Calu3 (cell line): ENCODE results near the gene USP8. TPM values are rescaled to one million over a fixed set of nuclear protein-coding genes. Genes with fewer than 3 reads are reported as not detected.
"Not testable (repeated sequence)": the region's sequence is repeated elsewhere in the genome, so short reads cannot be mapped to it uniquely, and the experiment has no call there.

Source experiments
- Bru-seq: library from RNA; stranded (reverse); fragments of 400-500 nt; gene quantifications from one replicate; lab custom pipeline; 2021; lab: Mats Ljungman, UMichigan
- BruChase-seq, 2 experiments: library from RNA; stranded (reverse); fragments of 400-500 nt; gene quantifications; one replicate each; lab custom pipeline; 2021; lab: Mats Ljungman, UMichigan
- BruUV-seq: library from RNA; stranded (reverse); fragments of 400-500 nt; replicated peaks from 2 replicates; lab custom pipeline; 2021; lab: Mats Ljungman, UMichigan
- CTCF ChIA-PET: fragments of 300-600 bp; sonication (Branson Sonifier 250); formaldehyde crosslinking; loops from one replicate; lab custom pipeline; 2022; ENCODE audit warnings: antibody characterized with exemption; lab: Charles Lee
- DNase-seq: peaks from one replicate; pipeline ENCODE4 v3.0.0; 2022
- H3K27ac Mint-ChIP-seq: one replicate; pipeline ENCODE4 v1.8.0; 2022; ENCODE audit warnings: mixed read lengths; ENCODE audit not compliant: unreplicated experiment
- H3K27me3 Mint-ChIP-seq: one replicate; pipeline ENCODE4 v1.8.0; 2022; ENCODE audit warnings: mixed read lengths; ENCODE audit not compliant: unreplicated experiment
- H3K36me3 Mint-ChIP-seq: one replicate; pipeline ENCODE4 v1.8.0; 2022; ENCODE audit warnings: mild to moderate bottlenecking, moderate library complexity, mixed read lengths; ENCODE audit not compliant: insufficient read depth, unreplicated experiment
- H3K4me1 Mint-ChIP-seq: one replicate; pipeline ENCODE4 v1.8.0; 2022; ENCODE audit warnings: mild to moderate bottlenecking, low read depth, mixed read lengths; ENCODE audit not compliant: unreplicated experiment
- H3K4me3 Mint-ChIP-seq: one replicate; pipeline ENCODE4 v1.8.0; 2022; ENCODE audit warnings: mild to moderate bottlenecking, low read depth, moderate library complexity, mixed read lengths; ENCODE audit not compliant: unreplicated experiment
- H3K9me3 Mint-ChIP-seq: one replicate; pipeline ENCODE4 v1.8.0; 2022; ENCODE audit warnings: low read depth, mixed read lengths; ENCODE audit not compliant: unreplicated experiment
- intact Hi-C: fragments of 100-400 bp; cut with micrococcal nuclease; formaldehyde crosslinking; loops from one replicate; pipeline ENCODE4 v1.10.0; 2022; ENCODE audit not compliant: unreplicated experiment
- long read RNA-seq: library from polyadenylated mRNA; stranded (forward); transcript quantifications from one replicate; pipeline ENCODE4 v2.0.0, GENCODE V29; 2022
- total RNA-seq: library from RNA; stranded (reverse); gene quantifications from 2 replicates; pipeline ENCODE4 v1.2.3, GENCODE V29; 2022
- TF ChIP-seq, protein P1 (sequence below): fragments of 200-600 bp; IDR thresholded peaks from one replicate; pipeline ENCODE4 v1.8.0; 2022; ENCODE audit warnings: antibody characterized with exemption; ENCODE audit not compliant: unreplicated experiment

Gene USP8
- total RNA-seq (72.4 and 73.2 TPM in 2 replicates), Bru-seq, nascent RNA (percentile 88 among the genes with signal in this experiment), BruChase-seq, experiment 1, labeled RNA remaining after a 6-hour chase (percentile 87 among the genes with signal in this experiment), BruChase-seq, experiment 2, labeled RNA remaining after a 2-hour chase (percentile 82 among the genes with signal in this experiment)
- long read RNA-seq, full-length matches to known transcripts = 7 of 42 reads
- long read RNA-seq, partial matches to known transcripts = 4 of 42 reads
- long read RNA-seq, other reads (novel, unspliced or antisense) = 31 of 42 reads

DNA sequence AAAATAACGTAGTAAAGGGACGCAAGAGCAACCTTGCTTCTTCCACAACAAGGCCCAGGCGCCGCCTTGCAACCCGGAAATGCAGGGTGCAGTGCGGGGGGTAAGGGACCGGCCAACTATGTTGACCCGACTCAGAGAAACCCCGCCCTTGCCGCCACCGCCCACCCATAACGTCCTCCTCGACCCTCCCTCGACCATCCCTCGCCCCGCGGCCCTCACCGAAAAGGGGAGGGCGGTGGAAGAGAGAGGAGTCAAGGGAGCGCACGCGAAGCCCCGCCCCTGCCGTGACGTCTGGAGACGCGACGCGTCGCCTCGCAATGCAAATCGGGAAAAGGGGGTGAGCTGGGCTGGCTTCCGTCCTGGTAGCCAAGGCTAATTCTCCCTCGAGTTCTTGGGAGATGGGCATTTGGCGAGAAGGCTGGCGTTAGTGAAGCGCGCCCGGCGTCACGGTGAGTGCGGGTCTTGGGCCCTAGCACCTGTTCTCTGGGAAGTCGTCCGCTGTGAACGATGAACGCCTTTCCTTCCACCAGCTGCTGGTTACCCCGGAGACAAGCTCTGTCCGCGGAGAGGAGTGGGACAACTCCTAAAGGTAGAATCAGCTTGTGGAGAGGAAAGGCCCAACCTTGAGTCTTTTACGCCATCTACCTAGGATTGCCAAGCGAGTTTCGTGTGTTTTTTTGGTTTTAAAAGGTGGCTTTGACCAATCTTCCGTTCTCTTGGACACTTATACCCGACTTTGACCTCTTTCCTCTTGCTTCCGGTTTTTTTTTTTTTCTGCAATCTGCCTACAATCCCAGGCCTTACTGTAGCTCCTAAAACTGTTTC lies at the start of gene USP8:
TSS of gene USP8 (plus strand) at position 340 of the 825 bp plus-strand sequence. CDS start 14,669 bp downstream, outside the sequence.
- no peaks in the 10 kb centered on the region for H3K27me3 Mint-ChIP-seq
- H3K4me1 Mint-ChIP-seq = no peaks in the 10 kb centered on the region
- H3K27ac Mint-ChIP-seq = peak within 1 kb of the TSS; percentile 91
- H3K36me3 Mint-ChIP-seq = peaks cover 40% of the 10 kb centered on the region
- BruUV-seq = TSS peak; percentile 69
- H3K4me3 Mint-ChIP-seq = peak within 1 kb of the TSS; percentile 87
- TF ChIP-seq, protein P1, sequence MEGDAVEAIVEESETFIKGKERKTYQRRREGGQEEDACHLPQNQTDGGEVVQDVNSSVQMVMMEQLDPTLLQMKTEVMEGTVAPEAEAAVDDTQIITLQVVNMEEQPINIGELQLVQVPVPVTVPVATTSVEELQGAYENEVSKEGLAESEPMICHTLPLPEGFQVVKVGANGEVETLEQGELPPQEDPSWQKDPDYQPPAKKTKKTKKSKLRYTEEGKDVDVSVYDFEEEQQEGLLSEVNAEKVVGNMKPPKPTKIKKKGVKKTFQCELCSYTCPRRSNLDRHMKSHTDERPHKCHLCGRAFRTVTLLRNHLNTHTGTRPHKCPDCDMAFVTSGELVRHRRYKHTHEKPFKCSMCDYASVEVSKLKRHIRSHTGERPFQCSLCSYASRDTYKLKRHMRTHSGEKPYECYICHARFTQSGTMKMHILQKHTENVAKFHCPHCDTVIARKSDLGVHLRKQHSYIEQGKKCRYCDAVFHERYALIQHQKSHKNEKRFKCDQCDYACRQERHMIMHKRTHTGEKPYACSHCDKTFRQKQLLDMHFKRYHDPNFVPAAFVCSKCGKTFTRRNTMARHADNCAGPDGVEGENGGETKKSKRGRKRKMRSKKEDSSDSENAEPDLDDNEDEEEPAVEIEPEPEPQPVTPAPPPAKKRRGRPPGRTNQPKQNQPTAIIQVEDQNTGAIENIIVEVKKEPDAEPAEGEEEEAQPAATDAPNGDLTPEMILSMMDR = no peak
- intact Hi-C loops = loop anchor here (1.0 kb wide), 1 partner anchor 69 kb away; the partner anchor contains the start of gene GABPB1
- CTCF ChIA-PET = interaction anchor here (0.6 to 1.2 kb wide), 2 partner anchors 9 to 1152 kb away, joined by 3 to 5 read pairs; no protein-coding TSS in a partner anchor
- DNase-seq = peak; percentile 98
- H3K9me3 Mint-ChIP-seq = no peaks in the 10 kb centered on the region

DNA sequence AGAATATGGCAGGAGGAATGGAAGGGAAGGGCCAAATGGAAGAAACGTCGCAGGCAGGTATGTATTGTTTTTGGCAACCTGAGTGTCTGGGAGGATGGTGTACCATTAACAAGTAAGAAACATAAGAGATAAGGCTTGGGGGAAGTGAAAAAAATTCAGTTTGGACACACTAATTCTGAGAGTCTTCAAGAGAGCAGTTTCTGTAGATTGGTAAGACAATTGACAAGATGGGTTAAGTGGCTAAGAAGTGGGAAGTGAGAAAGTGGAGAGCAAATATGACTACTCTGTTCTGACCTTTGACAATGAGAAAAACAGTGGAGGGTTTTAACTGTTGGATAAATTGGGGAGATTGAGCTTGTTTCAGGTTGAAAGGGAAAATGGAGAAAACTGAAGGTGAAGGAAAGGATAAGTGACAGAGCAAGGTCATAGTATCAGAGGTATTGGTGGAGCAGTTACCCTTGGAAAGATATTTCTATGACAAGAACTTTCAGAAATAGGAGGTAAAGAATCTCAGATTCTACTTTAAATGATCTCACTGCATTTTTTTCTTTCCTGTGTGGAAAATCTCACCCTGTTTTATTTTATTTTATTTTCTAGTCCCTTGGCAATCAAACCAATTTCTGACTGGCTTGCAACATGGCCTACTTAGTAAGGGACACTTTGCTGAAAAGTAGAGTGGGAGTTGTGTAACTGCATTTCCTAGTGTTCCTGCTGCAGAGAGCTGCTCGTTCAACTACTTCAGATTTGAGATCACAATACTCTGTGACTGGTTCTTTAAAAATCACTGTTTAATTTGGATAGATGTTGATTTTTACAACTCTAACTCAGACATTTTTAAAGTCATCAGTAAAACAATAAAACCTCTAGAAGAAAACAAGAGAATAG lies 46.1 kb upstream of the USP8 start:
- intact Hi-C loops = no loop called here
- no peak overlapping the region for H3K27ac Mint-ChIP-seq
- TF ChIP-seq, protein P1 = no peak
- H3K9me3 Mint-ChIP-seq = no peaks in the 10 kb centered on the region
- no peaks in the 10 kb centered on the region for H3K36me3 Mint-ChIP-seq
- CTCF ChIA-PET = interaction anchor here (0.6 kb wide), 1 partner anchor 37 kb away, joined by 4 read pairs; no protein-coding TSS in a partner anchor
- H3K4me3 Mint-ChIP-seq = no peak overlapping the region
- no peaks in the 10 kb centered on the region for H3K4me1 Mint-ChIP-seq
- no TSS peak for BruUV-seq
- DNase-seq = no peak
- H3K27me3 Mint-ChIP-seq = no peaks in the 10 kb centered on the region

DNA sequence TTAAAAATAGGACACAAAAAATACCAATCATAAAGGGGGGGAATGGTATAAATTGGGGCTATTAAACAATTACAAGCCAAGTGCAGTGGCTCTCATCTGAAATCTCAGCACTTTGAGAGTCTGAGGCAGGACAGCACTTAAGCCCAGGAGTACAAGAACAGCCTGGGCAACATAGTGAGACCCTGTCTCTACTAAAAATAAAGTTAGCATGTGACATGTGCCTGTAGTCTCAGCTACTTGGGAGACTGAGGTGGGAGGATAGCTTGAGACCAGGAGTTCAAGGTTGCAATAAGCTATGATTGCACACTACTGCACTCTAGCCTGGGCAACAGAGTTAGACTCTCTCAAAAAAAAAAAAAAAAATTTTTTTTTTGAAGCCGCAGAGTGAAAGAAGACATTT lies 45.4 kb upstream of the USP8 start:
- TF ChIP-seq, protein P1 = no peak
- intact Hi-C loops = no loop called here
- CTCF ChIA-PET = interaction anchor here (0.6 kb wide), 1 partner anchor 37 kb away, joined by 4 read pairs; no protein-coding TSS in a partner anchor
- Mint-ChIP-seq H3K9me3 (no peaks in the 10 kb centered on the region), H3K27ac (no peak overlapping the region), H3K4me1 (no peaks in the 10 kb centered on the region), H3K4me3 (no peak overlapping the region), H3K27me3 (no peaks in the 10 kb centered on the region), H3K36me3 (no peaks in the 10 kb centered on the region)
- BruUV-seq = no TSS peak
- no peak for DNase-seq

DNA sequence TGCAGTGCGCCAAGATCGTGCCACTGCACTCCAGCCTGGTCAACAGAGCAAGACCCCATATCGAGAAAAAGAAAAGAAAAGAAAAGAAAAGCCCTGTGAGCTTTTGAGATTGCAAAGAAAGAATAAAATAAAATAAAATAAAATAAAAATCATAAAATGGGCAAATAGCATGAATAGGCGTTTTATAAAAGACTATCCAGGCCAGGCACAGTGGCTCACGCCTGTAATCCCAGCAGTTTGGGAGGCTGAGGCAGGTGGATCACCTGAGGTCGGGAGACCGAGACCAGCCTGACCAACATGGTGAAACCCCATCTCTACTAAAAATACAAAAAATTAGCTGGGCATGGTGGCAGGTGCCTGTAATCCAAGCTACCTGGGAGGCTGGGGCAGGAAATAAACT lies 44.8 kb upstream of the USP8 start:
- H3K36me3 Mint-ChIP-seq, H3K4me3 Mint-ChIP-seq, H3K9me3 Mint-ChIP-seq, H3K27me3 Mint-ChIP-seq, DNase-seq, H3K27ac Mint-ChIP-seq, CTCF ChIA-PET, intact Hi-C loops, BruUV-seq, H3K4me1 Mint-ChIP-seq: not testable (repeated sequence)
